Head of caudate nucleus (tissue), 42 donors: ENCODE results near the gene NR4A1.

ENCODE experiments used
- DNase-seq, 42 donors: peaks; one replicate each; pipeline versions ENCODE4 v3.0.0 to v3.0.0-alpha.2; 2020 to 2021; ENCODE audit warnings: mixed read lengths in 7 of 42
- intact Hi-C: fragments of 100-400 bp; cut with DNase I; formaldehyde crosslinking; loops from one replicate; pipeline ENCODE4 v1.15.0; 2022

NR4A1 gene

DNA sequence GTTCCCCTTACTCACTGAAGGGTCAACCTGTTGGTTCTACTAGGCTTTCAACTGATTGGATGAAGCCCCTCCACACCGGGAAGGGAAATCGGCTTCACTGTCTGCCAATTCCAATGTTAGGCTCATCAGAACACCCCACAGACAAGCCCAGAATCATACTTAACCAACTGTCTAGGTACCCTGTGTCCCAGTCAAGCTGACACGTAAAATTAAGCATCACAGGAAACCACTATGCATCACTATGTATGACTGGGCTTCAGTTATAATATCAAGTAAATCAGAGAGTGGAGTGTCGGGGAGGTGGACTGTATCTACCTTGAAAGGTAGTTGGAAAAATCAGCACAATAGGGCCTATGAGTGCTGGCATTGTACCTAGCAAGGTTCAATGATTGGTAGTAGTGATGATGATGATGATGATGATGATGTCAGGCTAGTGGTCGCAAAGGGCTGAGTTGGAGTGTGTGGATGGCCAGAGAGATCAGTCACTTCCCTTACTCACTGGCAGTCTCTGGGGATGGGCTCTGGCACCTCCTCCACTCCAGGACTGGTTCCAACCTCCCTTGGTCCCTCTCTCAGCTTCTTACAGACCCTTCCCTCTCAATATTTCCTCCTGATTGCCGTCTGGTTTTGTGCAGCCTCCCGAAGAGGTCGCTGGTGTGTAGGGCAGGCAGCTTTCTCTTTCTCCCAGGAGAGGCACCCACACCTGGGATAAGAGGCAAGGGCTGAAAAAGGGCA lies 15.3 kb downstream of the NR4A1 start:
- no peak for DNase-seq
- intact Hi-C loops, result no loop called here

- no peak for DNase-seq
- intact Hi-C loops, result no loop called here
Observed at GRCh38 chr12:52067081-52067374, 15.8 kb downstream of the NR4A1 start.

- intact Hi-C loops, result no loop called here
- peak; percentile 82 to 97 (median 92) for DNase-seq
Observed at GRCh38 chr12:52069327-52070184, 18.3 kb downstream of the NR4A1 start, which contains the start of gene ATG101. TSS of gene ATG101 (plus strand) at chr12:52069978. CDS start at chr12:52073651, 3,673 bp downstream.

DNA sequence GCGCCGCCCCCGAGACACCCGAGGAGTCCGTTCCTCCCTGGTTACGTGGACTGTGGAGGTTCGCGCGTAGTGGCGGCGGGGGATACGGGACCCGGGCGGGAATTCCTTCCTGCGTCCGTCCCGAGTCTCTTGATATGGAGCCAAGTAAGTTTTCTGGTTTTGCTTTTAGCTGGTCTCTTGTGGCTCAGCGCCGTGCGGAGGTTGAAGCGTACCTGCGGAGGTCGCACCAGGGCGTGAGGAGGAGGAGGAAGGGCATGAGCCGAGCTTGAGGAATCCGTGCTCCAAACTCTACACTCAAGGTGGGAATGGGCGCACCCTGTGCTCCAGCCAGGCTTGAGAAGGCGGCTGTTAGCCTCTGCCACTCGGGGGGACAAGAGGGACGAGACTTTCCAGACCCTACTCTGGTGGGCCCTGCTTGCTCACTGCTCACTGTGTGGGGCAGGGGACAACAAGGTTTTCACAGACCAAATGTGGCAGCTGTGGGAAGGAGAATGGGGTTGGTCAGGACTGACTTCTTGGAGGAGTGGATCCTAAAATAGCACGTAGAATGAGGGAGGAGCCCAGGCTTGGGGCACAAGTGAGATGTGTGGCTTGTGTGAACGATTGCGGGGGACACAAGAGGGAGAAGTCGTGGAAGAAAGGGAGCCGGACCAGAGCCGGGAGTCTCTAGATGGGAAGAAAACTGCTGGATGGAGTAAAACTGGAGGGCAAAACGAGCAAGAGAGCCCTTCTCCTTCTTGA lies 19.1 kb downstream of the NR4A1 start:
- intact Hi-C loops, result no loop called here

DNA sequence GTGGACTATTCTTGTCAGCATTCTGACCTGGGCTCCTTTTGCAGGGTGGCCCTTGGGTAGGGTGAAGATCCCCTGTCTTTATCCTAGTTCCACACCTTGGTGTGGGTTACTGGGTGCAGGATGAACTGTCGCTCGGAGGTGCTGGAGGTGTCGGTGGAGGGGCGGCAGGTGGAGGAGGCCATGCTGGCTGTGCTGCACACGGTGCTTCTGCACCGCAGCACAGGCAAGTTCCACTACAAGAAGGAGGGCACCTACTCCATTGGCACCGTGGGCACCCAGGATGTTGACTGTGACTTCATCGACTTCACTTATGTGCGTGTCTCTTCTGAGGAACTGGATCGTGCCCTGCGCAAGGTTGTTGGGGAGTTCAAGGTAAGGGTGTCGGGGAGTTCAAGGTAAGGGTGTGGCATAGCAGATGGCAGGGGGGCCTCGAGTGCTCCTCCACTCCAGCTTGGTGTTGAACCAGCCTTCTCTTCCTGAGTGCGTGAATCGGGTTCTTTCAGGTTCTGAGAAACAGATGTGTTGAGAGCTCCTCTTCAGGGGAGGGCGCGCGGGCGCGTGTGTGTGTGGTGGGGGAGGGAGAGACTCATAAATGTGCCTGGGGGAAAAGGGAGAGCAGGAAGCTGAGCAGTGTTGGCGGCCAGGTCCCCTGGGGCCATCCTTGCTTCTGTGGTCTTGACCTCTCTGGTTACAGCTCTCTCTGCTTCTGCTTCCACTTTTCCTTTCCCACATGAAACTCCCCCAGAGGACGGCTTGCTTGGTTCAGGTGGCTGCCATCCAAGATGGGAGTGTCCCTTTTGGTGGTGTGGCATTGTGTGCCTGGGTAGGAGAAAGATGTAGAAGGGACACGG lies 22.5 kb downstream of the NR4A1 start:
- intact Hi-C loops, result no loop called here
- peak in 12 of 42 donors; percentile 21 to 74 (median 50) for DNase-seq

More for the DNA sequence above, 19.1 kb downstream of the NR4A1 start:
- peak in 4 of 42 donors; percentile 22 to 48 (median 28) for DNase-seq

- intact Hi-C loops, result no loop called here
- DNase-seq, result no peak
Observed at GRCh38 chr12:52074971-52075724, 23.9 kb downstream of the NR4A1 start.

- DNase-seq, result no peak
- intact Hi-C loops, result no loop called here
Observed at GRCh38 chr12:52076811-52077210, 25.6 kb downstream of the NR4A1 start.

DNA sequence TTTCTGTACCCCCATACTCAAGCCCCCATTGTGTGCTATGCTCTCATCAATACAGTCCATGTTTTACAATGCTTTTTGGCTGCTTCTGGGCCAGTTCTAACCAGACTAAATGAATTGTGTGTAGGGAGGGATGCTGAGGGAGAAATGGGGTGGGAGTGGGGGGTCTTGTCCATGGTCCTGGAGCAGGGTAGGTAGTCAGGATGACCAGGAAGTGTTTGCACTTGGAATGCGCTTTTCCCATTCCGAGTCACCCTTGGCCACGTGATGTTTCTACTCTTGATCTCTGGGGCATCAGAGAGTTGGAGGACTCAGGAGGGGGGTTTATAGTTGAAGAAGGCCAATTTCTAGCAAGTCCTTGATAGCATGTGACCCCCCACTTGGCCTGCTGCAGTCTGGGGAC lies 27.0 kb downstream of the NR4A1 start:
- DNase-seq, result no peak
- intact Hi-C loops, result no loop called here

DNA sequence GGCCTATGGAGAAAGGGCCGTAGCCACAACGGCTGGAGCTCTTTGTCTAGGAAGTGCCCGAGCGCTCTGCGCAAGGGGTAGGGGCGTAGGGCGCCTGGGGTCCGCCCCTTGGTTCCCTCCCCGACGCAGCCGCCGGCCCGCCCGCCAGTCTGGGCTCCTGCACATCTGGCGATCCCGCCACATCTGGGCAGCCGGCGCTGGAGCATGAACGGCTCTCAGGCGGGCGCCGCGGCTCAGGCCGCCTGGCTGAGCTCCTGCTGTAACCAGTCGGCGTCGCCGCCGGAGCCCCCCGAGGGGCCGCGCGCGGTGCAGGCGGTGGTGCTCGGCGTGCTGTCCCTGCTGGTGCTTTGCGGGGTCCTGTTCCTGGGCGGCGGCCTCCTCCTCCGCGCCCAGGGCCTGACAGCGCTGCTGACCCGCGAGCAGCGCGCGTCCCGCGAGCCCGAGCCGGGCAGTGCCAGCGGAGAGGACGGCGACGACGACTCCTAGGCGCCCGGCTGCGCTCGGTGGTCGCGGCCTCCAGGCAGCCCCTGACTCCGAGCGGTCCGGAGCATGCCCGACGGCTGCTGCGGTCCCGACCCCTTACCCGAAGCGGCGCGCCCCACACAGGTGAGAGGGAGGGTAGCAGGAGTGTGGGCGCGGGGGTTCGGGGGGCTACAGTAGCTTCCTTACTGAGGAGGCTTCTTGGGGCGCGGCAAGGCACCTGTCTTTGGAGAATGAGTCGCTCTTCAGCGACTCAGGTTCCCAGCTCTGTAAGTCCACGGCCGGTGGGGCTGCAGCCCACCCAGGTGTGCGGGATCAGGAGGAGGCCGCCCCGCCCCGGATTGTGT lies 28.5 kb downstream of the NR4A1 start, which contains the start of gene SMIM41:
TSS of gene SMIM41 (plus strand) at position 129 of the 827 bp plus-strand sequence. CDS start at position 205, 76 bp downstream.
- intact Hi-C loops, result no loop called here
- no peak for DNase-seq

DNA sequence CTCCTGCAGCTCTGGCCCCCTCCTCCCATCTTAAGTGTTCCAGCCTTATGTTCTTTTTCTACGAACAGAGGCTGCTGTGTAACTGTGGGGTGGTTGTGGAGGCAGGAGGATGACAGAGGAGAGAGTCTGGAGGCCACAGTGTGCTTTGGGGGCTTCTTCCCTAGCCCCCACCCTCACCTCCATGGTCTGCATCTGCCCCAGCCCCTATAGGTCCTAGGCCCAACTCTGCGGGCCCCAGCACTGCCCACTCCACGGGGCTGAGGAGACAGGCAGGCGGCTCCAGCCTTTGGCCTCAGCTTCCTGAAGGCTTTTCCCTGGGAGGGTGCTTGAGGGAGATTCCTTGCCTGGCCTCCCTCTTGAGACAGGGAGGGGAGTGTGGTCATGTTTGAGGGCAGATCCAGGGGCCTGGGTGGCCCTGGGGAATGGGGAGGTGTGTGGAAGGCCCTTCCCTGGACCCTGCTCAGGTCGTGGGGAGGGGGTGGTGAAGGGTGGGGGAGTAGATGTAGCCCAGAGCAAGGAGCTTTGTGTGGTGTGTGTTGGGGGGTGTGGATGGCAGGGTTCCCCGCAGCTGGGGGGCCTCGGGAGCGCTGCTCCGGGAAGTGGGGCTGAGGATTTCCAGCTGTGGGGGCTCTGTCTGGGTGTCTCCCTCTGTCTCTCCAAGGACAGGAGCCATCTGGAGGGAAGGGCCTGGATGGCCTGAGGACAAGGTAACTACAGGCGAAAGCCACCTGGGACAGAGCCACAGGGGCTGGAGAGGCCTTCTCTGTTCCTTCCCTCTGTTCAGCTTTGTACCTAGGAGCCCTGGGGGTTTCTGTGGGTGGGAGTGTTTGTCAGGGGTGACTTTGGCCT lies 29.4 kb downstream of the NR4A1 start:
- DNase-seq, result no peak
- intact Hi-C loops, result no loop called here

- DNase-seq, result no peak
Observed at GRCh38 chr12:52081263-52081733, 30.1 kb downstream of the NR4A1 start.

GRCh38 chr12:52082026-52082668 lies 30.9 kb downstream of the NR4A1 start:
- intact Hi-C loops, result loop anchor here (2.0 kb wide), 1 partner anchor 57 kb away; no protein-coding TSS in a partner anchor

More at GRCh38 chr12:52081263-52081733, 30.1 kb downstream of the NR4A1 start:
- intact Hi-C loops, result no loop called here

DNA sequence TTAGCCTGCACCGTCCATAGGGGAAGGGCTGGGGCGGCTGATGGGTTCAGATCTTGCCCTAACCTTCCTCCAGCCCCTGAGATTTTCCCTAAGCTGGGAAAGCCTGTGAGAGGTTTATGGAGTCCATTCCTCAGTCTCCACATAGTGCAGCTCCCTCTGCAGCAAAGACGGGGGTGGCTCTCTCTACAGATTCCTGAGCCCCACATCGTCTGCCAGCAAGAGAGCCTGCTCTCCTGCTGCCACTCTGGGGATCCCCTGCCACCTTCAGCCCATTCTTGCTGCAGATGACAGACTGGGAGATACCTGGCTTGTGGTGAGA lies 31.4 kb downstream of the NR4A1 start:
- peak in 17 of 42 donors; percentile 27 to 79 (median 45) for DNase-seq
- intact Hi-C loops, result loop anchor here (2.0 kb wide), 1 partner anchor 58 kb away; no protein-coding TSS in a partner anchor

More at GRCh38 chr12:52082026-52082668, 30.9 kb downstream of the NR4A1 start:
- DNase-seq, result no peak

- intact Hi-C loops, result loop anchor here (2.0 kb wide), 1 partner anchor 58 kb away; no protein-coding TSS in a partner anchor
Observed at GRCh38 chr12:52082988-52083637, 31.9 kb downstream of the NR4A1 start.

GRCh38 chr12:52083638-52083996 lies 32.4 kb downstream of the NR4A1 start:
- no peak for DNase-seq
- intact Hi-C loops, result loop anchor here (2.0 kb wide), 1 partner anchor 59 kb away; no protein-coding TSS in a partner anchor

More at GRCh38 chr12:52082988-52083637, 31.9 kb downstream of the NR4A1 start:
- peak in 41 of 42 donors; percentile 44 to 88 (median 75) for DNase-seq
